Suprapubic skin (tissue), 4 donors: Measurements from ENCODE around the gene TM9SF4. TPM values are rescaled to one million over a fixed set of nuclear protein-coding genes. Genes with fewer than 3 reads are reported as not detected.
A peak's percentile ranks its signal among the peaks of the same experiment; 100 is the strongest.

Experiments used
- DNase-seq, 2 donors: peaks; one replicate each; pipeline ENCODE4 v3.0.0-alpha.2; 2019; ENCODE audit warnings: low spot score in 2 of 2
- H3K27ac ChIP-seq: fragments of 200-600 bp; sonication (generic); one replicate; pipeline ENCODE4 v1.5.1; 2019
- H3K27me3 ChIP-seq: fragments of 200-600 bp; sonication (generic); one replicate; pipeline ENCODE4 v1.5.1; 2019
- H3K36me3 ChIP-seq: fragments of 200-600 bp; sonication (generic); one replicate; pipeline ENCODE4 v1.5.1; 2019
- H3K4me1 ChIP-seq: fragments of 200-600 bp; sonication (generic); one replicate; pipeline ENCODE4 v1.5.1; 2019
- H3K4me3 ChIP-seq: fragments of 200-600 bp; sonication (generic); one replicate; pipeline ENCODE4 v1.5.1; 2019; ENCODE audit warnings: mild to moderate bottlenecking
- H3K9me3 ChIP-seq: fragments of 200-600 bp; sonication (generic); one replicate; pipeline ENCODE4 v1.5.1; 2019
- EP300 ChIP-seq: sonication (generic); formaldehyde crosslinking; IDR thresholded peaks from one replicate; pipeline ENCODE4 v1.6.1; 2017; ENCODE audit warnings: antibody characterized with exemption
- POLR2A ChIP-seq, 2 donors: fragments of 450-650 bp; IDR thresholded peaks; one replicate each; pipeline ENCODE4 v1.6.1; 2017; ENCODE audit warnings: antibody characterized with exemption in 2 of 2, mild to moderate bottlenecking in 2 of 2, moderate library complexity in 2 of 2
- POLR2AphosphoS5 ChIP-seq, 3 donors: sonication (generic); formaldehyde crosslinking; IDR thresholded peaks; one replicate each; pipeline ENCODE4 v1.6.1; 2017; ENCODE audit warnings: antibody characterized with exemption in 3 of 3
- WGBS: methylation state at CpG from one replicate; pipeline ENCODE4 v1.1.5; 2018; 5-methylcytosine and 5-hydroxymethylcytosine counted together
- total RNA-seq, 4 donors: library from RNA; depleted of rRNA; stranded (reverse); fragments of >200 nt; gene quantifications; one replicate each; pipeline ENCODE4 v1.1.0, GENCODE V29; 2016
- TF ChIP-seq, protein P1 (sequence below), 2 donors: fragments of 200-600 bp in 1 of 2; fragments of 450-650 bp in 1 of 2; sonication (generic) in 1 of 2; IDR thresholded peaks; one replicate each; pipeline ENCODE4 v1.5.1; 2016 to 2019; ENCODE audit warnings: antibody characterized with exemption in 2 of 2, mild to moderate bottlenecking in 1 of 2, moderate library complexity in 1 of 2

The TM9SF4 gene
- total RNA-seq, 4 donors from 2014 or later: 45.5 to 54.9 (median 51.6) TPM

DNA sequence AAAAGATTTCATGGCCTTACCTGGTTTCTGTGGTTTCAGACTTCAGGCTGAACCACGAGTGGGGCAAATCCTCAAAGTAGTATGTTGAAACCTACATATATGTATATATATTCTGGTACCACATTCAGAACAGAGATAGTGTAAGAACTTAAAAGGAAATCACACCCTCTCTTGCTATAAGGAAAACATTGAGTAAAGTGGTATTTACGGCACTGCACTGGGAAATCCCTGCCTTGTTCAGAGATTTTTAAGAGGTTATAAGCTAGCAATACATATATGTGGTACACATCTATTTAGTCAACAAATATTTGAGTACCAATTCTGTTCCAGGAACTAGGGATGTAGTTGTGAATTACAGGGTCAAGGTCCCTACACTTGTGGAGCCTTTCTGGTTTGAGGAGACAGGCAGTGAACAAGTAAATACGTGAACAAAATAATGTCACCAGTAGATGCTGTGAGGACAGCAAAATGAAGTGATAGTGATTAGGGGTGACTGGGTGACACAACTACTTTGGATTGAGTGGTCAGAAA lies 1.7 kb downstream of the TM9SF4 start:
- Histone ChIP-seq H3K27me3 (no peaks in the 10 kb centered on the region), H3K27ac (no peak overlapping the region), H3K4me3 (no peak overlapping the region), H3K9me3 (no peaks in the 10 kb centered on the region), H3K36me3 (no peaks in the 10 kb centered on the region), H3K4me1 (peaks cover 44% of the 10 kb centered on the region)
- no peak for TF ChIP-seq POLR2AphosphoS5 (IDR thresholded peaks at IDR 0.05)
- WGBS: 80% methylated on average over 3 of the region's 3 CpGs
- DNase-seq: no peak

DNA sequence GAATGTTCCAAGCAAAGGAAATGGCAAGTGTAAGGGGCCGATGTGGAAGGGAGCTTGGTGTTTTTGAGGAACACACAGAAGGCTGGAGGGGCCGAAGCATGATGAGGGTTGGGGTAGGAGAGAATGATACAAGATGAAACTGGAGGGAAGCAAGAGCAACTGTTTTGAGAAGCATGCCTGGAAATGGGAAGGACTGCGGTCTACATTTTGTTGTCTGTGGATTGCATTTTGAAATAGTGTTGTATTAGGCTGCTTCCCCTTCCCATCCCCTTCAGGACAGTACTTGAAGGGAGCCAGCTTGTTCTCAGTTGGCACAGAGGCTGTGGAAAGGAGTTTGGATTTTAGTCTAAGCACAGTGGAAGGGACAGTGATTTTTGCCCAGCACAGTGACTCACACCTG lies 2.2 kb downstream of the TM9SF4 start:
- Histone ChIP-seq H3K27ac (no peak overlapping the region), H3K36me3 (no peaks in the 10 kb centered on the region), H3K4me1 (peaks cover 47% of the 10 kb centered on the region), H3K4me3 (no peak overlapping the region), H3K9me3 (no peaks in the 10 kb centered on the region), H3K27me3 (no peaks in the 10 kb centered on the region)
- peak in 1 of 2 donors; percentile 43 for DNase-seq
- WGBS: 91% methylated on average over 3 of the region's 3 CpGs
- TF ChIP-seq POLR2A (IDR thresholded peaks at IDR 0.05) (no peak), EP300 (no peak), POLR2AphosphoS5 (IDR thresholded peaks at IDR 0.05) (no peak)
- TF ChIP-seq, protein P1, sequence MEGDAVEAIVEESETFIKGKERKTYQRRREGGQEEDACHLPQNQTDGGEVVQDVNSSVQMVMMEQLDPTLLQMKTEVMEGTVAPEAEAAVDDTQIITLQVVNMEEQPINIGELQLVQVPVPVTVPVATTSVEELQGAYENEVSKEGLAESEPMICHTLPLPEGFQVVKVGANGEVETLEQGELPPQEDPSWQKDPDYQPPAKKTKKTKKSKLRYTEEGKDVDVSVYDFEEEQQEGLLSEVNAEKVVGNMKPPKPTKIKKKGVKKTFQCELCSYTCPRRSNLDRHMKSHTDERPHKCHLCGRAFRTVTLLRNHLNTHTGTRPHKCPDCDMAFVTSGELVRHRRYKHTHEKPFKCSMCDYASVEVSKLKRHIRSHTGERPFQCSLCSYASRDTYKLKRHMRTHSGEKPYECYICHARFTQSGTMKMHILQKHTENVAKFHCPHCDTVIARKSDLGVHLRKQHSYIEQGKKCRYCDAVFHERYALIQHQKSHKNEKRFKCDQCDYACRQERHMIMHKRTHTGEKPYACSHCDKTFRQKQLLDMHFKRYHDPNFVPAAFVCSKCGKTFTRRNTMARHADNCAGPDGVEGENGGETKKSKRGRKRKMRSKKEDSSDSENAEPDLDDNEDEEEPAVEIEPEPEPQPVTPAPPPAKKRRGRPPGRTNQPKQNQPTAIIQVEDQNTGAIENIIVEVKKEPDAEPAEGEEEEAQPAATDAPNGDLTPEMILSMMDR (IDR thresholded peaks at IDR 0.05): no peak

DNA sequence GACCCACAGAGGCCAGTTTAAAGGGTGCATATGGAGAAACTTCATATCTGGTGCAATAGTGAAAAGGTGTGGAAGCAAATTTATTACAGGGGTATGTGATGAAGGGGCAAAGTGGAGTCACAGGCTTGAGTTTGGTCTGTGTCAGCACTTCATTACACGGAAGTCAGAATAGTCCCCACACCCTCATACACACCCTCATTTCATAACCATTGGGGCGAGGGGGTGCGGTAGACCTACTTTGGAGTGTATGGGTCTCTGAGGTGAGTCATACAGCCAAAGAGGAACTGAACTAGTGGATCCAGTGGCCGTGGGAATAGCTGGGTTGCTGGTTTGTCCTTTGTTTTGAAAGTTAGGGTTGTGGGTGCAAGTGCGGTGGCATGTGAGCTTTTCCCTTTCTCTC lies 3.3 kb downstream of the TM9SF4 start:
- peak in 1 of 2 donors; percentile 69 for DNase-seq

DNA sequence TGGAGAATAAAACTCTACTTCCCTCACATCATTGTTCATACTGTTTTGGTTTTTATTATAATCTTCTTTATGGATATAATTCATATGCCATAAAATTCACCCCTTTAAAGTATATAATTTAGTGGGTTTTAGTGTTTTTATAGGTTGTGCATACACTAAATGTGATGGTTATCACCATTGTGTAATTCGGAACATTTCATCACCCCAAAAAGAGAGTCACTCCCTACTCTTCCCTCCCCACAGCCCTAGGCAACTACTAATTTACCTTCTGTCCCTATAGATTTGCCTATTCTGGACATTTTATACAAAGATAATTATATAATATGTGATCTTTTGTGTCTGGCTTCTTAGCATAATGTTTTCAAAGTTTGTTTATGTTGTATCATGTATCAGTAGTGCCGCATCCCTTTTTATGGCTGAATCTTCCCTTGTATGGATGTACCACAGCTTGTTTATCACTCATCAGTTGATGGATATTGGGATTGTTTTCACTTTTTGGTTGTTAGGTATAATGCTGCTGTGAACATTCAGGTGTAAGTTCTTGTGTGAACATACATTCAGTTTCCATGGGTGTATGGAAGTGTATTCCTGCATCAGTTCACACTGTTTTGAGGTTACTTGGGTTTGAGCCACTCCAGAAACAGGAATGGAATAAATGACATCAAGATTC lies 4.2 kb downstream of the TM9SF4 start:
- 76% methylated on average over 2 of the region's 2 CpGs for WGBS
- peaks cover 54% of the 10 kb centered on the region for H3K4me1 ChIP-seq

More for the DNA sequence above, 3.3 kb downstream of the TM9SF4 start:
- Histone ChIP-seq H3K27ac (no peak overlapping the region), H3K9me3 (no peaks in the 10 kb centered on the region), H3K36me3 (no peaks in the 10 kb centered on the region), H3K4me3 (no peak overlapping the region), H3K27me3 (no peaks in the 10 kb centered on the region), H3K4me1 (peaks cover 54% of the 10 kb centered on the region)
- WGBS: 63% methylated on average over 5 of the region's 5 CpGs
- TF ChIP-seq EP300 (no peak), POLR2AphosphoS5 (IDR thresholded peaks at IDR 0.05) (no peak), POLR2A (IDR thresholded peaks at IDR 0.05) (no peak)
- TF ChIP-seq, protein P1 (IDR thresholded peaks at IDR 0.05): no peak

DNA sequence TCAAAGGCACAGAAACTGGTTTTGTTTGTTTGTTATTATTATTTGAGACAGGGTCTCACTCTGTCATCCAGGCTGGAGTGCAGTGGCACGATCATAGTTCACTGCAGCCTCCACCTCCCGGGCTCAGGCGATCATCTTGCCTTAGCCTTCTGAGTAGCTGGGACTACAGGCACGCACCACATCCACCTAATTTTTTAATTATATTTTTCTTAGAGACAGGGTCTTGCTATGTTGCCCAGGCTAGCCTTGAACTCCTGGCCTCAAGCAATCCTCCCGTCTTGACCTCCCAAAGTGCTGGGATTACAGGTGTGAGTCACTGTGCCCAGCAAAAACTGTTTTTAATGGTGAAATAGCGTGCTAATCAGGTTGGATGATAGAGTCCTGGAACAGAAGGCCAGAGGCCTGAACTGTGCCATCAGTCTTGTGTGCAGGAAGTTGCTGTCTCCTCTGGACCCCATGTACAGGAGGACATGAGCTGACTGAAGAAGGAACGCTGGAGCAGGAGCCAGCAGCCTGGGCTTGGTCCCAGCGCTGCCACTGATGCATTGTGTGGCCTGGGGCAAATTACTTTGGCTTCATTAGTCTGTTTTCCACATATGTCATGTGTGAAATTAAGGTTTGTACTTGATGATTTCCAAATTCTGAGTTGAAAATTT lies 4.9 kb downstream of the TM9SF4 start:
- H3K9me3 ChIP-seq: no peaks in the 10 kb centered on the region
- H3K27ac ChIP-seq: no peak overlapping the region
- TF ChIP-seq POLR2A (IDR thresholded peaks at IDR 0.05) (no peak), POLR2AphosphoS5 (IDR thresholded peaks at IDR 0.05) (no peak), EP300 (no peak)
- H3K4me3 ChIP-seq: no peak overlapping the region
- peak in 1 of 2 donors; percentile 15 for DNase-seq
- WGBS: 63% methylated on average over 8 of the region's 8 CpGs
- peaks cover 54% of the 10 kb centered on the region for H3K4me1 ChIP-seq
- H3K36me3 ChIP-seq: no peaks in the 10 kb centered on the region
- no peaks in the 10 kb centered on the region for H3K27me3 ChIP-seq

More for the DNA sequence above, 4.2 kb downstream of the TM9SF4 start:
- no peak for DNase-seq
- H3K36me3 ChIP-seq: no peaks in the 10 kb centered on the region
- TF ChIP-seq EP300 (no peak), POLR2AphosphoS5 (IDR thresholded peaks at IDR 0.05) (no peak), POLR2A (IDR thresholded peaks at IDR 0.05) (no peak)
- TF ChIP-seq, protein P1 (IDR thresholded peaks at IDR 0.05): no peak
- no peaks in the 10 kb centered on the region for H3K27me3 ChIP-seq
- no peak overlapping the region for H3K4me3 ChIP-seq
- no peaks in the 10 kb centered on the region for H3K9me3 ChIP-seq
- H3K27ac ChIP-seq: no peak overlapping the region

DNA sequence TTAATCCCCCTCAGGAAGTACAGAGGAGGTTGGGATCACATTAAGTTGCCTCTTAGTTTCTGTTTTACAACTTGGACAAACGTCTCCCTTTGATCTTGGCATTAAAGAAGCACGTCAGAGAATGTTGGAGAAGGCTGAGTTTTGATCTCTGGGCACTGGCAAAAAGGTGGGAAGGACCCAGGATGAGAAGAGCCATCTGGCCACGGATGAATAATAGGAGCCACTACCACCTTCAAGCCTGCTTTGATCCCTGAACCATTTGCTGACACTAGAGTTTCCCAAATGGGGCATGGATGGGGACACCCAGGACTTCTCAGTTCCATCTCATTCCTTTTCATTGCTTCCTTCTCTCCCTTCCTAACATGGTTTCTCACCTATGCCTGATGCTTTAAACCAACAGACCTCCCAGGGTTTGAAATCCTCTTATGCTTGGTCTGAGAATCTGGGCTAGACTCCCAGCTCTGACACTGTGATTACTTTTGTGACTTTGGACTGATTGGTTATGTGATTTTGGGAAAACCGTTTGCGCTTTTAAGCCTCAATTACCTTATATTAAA lies 5.8 kb downstream of the TM9SF4 start:
- Histone ChIP-seq H3K27ac (no peak overlapping the region), H3K4me1 (peaks cover 50% of the 10 kb centered on the region), H3K9me3 (no peaks in the 10 kb centered on the region), H3K36me3 (no peaks in the 10 kb centered on the region), H3K27me3 (no peaks in the 10 kb centered on the region), H3K4me3 (no peak overlapping the region)
- 51% methylated on average over 5 of the region's 5 CpGs for WGBS
- peak in 1 of 2 donors; percentile 9 for DNase-seq
- TF ChIP-seq, protein P1 (IDR thresholded peaks at IDR 0.05): no peak
- TF ChIP-seq EP300 (no peak), POLR2AphosphoS5 (IDR thresholded peaks at IDR 0.05) (no peak), POLR2A (IDR thresholded peaks at IDR 0.05) (no peak)
